GM19239 (cell line): Measurements from ENCODE around the gene SERF2.
"Not testable (repeated sequence)": the region's sequence is repeated elsewhere in the genome, so short reads cannot be mapped to it uniquely, and the experiment has no call there.

Experiments
- DNase-seq: peaks from one replicate; pipeline ENCODE4 v3.0.0; 2011; ENCODE audit warnings: low spot score; ENCODE audit not compliant: insufficient read length
- FAIRE-seq: peaks from 2 replicates; lab custom pipeline; 2011; peaks lifted over from hg19 to GRCh38; lab: Jason Lieb, UNC

The SERF2 gene

DNA sequence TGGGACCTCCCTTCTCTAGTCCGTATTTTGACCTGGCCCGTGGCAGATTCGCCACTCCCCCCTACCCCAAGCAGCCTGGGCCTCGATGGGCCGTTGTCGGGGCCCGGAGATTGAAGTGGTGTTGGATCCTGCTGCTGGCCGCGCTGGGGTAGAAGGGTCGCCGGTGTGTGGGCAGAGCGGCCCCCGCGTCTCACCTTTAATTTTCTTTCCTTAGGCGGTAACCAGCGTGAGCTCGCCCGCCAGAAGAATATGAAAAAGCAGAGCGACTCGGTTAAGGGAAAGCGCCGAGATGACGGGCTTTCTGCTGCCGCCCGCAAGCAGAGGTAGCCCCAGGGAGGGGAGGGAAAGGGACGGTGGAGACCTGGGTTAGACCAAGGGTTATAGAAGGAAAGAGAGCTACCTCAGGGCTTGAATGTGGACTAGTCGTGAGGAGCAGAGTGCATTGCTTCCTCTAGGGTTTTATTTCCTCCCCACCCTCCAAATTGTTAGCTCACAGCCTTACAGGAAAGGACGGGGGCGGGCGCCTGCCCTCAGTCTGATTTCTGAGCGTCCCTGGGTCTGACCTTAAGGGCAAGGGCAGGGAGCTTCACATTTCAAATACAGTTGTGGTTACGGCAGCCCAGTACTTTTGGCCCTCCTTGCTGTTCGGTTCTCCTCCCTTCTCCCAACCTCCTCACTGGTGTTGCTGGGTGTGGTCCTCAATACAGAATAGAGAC, 799 bp downstream of the SERF2 start:
- no peak for FAIRE-seq
- DNase-seq: no peak

DNA sequence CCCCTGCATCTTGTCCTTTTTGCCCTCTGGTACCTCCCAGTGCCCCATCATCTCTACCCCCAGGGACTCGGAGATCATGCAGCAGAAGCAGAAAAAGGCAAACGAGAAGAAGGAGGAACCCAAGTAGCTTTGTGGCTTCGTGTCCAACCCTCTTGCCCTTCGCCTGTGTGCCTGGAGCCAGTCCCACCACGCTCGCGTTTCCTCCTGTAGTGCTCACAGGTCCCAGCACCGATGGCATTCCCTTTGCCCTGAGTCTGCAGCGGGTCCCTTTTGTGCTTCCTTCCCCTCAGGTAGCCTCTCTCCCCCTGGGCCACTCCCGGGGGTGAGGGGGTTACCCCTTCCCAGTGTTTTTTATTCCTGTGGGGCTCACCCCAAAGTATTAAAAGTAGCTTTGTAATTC, 1.5 kb downstream of the SERF2 start:
- FAIRE-seq: no peak

DNA sequence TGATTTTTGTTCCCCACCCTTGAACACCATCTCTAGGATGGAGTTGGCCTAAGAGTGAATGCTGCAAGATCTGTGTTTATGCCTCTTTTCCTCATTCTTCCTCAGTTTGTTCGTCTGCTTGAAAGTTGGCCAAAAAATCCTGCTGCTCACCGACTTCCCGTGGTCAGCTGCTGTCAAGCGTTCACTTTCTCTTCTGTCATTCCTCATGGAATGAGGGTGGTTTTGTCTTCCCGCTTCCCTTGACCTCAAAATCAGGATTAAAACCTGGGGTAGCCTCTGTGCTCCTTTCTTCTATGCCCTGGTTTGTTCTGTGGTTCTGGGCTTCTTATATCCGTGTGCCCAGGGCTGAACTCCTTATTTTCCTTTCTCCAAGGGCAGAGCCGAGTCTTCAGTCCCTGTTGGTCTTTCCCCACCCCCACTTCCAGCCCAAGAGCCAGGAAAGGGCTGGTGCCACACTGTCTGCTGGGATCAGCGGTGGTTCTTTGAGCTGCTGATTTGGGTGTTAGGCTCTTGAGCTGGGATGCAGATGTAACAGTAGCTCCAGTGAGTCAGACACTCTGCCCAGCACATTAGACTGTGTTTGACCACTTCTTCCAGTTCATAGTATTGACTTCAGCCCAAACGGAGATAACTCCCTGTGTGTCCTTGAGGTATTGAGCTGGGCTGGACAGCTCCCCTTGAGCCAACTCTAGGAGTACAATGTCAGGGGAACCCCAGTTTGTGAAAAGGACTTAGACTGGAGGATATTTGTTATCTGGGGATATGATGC, 2.3 kb downstream of the SERF2 start:
- DNase-seq (no peak), FAIRE-seq (no peak)

More for the DNA sequence above, 1.5 kb downstream of the SERF2 start:
- DNase-seq: no peak

DNA sequence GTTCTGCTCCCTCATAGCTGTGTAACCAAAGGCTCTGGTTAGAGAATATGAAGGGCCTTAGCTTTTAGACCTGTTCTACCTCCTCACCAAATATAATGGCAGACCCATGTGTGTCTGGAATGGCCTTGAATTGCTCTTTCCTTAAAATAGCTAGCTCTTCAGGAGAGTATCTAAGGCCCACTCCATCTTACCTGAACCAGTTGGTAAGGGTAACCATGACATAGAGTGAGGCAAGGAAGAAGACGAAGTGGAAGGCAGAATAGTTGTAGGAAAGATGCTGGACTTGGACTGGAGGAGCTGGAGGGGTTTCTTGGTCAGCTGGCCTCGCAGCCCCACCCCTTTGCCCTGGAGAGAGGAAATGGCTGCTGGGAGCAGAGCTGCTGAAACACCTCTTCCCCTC, 3.1 kb downstream of the SERF2 start:
- no peak for FAIRE-seq
- DNase-seq: no peak

DNA sequence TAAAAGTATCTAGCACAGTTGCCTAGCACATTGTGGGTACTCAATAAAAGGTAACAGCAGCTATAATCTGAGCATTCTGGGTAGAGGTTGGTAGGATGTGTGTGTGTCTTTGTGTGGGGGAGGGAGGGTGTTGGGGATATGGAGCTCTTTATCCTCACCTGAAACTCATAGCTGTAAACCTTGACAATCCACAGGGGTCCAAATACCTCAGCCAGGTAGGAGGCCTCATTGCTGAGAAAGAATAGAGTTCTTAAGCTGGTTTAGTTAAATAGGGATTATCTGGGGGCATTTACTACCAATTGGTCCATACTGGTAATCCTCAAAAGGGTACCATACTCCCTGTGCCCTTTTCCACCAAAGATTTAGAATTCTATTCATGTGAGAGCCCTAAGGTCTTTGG, 3.9 kb downstream of the SERF2 start:
- DNase-seq (no peak), FAIRE-seq (no peak)

DNA sequence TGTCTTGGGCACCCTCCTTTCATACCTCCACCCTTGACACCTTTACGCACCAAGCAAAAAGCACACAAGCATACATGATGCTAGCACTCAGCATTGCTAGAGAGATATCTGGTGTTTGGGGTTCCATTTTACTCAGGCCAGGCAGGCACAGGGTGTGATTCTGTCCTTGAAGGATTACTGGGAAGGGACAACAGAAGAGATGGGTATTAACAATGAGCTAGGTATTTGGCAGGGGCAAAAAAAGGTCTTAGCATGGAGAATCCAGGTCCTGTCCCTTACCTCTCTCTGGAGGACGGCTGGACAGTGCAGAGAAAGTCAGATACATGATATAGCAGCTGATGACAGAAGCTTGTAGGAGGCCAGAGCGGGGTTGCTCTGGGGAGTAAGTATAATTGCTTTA, 4.4 kb downstream of the SERF2 start:
- FAIRE-seq: no peak
- DNase-seq: no peak

DNA sequence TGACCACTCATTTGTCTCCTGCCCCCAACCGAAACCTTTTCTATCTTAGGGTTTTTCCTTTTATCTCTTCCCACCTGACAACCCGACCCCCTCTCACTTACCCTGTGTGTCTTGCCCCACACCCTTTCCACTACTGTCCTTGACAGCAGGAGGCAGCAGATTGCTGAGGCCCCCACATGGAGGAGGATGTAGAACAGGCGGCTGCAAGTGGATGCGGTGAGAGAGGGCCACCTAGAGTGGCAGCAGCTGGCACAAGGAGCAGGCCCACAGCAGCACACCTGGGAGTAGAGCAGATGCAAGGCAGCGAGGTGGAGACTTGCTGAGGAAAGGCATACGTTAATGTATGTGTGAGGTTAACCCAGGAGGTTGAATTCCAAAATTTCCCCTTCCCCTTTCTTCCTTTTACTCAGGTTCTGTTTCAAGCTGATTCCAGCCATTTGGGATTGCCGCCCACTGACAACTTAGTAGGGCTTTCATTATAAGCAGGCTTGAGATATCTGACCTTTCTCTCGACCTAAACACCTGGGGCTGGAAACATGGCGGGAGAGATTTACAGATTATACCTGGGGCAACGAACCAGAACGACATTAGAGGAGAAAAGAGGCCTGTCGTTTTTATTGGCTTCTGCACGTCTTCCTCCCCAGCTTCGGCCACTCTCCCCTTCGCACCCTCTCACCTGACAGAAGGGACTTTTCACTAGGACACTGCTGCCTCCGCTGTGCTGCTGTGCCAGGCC, 7.3 kb downstream of the SERF2 start:
- FAIRE-seq: no peak
- DNase-seq: no peak

DNA sequence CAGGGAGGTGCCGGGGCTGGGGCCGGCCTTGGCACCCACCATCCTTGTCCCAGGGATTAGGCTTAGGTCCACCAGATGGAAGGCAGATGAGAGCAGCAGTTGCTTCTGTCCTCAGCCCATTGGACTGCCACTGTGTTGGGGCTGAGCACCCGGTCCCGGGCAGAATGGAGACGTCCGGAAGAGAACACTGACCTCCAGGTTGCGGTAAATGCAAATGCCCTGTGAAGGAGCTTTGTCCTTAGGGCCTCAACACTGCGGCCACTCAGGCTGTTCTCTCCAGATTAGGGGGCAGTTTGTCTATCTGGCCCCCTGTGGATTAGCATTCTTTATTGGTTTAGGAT, 7.8 kb downstream of the SERF2 start, which contains the start of gene SERINC4:
Gene SERINC4, minus strand, starts transcription at position 276 of the 341 bp plus-strand sequence. Its CDS starts 234 bp downstream, at position 42.
- DNase-seq (no peak), FAIRE-seq (no peak)

DNA sequence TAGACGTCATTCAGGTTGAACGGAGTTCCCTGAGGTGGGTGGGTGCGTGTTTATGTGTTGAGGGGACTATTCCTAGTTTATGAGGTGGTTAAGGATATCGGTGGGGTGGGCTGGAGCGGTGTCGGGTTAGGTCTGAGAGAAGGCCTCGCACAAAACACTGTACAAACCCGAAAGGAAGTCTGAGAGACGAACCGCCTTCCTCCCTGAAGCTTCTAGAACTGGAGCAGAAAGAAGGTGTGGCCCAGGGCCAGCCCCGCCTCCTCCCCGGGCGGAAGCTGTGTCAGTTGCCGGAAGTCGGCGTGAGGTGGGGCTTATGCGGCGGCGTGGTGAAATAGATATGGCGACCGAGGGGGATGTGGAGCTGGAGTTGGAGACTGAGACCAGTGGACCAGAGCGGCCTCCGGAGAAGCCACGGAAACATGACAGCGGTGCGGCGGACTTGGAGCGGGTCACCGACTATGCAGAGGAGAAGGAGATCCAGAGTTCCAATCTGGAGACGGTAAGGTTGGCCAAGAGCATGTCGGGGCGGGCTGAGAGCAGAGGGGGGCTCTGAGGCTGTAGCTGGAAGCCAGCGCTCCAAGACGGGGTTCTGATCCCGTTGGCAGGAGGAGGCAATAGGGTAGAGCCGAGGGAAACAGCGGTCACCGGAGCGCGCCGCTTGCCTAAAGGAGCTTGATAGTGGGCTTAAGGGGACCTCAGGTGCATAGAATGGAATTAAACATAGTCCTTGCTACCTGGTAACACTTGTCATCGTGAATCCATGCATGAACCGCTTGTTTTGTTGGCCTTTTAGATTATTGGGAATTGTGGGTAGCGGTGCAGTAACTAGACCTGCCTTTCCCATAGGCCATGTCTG, 8.4 kb downstream of the SERF2 start, which contains the start of gene HYPK:
Gene HYPK, plus strand, starts transcription at position 314 of the 856 bp plus-strand sequence. Its CDS starts 24 bp downstream, at position 338.
- DNase-seq (peak; percentile 76), FAIRE-seq (peak; percentile 87)

DNA sequence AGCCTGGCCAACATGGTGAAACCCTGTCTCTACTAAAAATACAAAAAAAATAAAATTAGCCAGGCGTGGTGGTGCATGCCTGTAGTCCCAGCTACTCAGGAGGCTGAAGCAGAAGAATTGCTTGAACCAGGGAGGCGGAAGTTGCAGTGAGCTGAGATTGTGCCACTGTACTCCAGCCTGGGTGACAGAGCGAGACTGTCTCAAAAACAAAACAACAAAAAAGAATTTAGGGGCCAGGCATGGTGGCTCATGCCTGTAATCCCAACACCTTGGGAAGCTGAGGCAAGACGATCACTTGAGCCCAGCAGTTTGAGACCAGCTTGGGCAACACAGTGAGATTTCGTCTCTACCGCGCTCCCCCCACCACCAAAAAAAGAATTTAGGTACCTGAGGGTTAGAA, 10.6 kb downstream of the SERF2 start:
- not testable (repeated sequence) for FAIRE-seq, DNase-seq

DNA sequence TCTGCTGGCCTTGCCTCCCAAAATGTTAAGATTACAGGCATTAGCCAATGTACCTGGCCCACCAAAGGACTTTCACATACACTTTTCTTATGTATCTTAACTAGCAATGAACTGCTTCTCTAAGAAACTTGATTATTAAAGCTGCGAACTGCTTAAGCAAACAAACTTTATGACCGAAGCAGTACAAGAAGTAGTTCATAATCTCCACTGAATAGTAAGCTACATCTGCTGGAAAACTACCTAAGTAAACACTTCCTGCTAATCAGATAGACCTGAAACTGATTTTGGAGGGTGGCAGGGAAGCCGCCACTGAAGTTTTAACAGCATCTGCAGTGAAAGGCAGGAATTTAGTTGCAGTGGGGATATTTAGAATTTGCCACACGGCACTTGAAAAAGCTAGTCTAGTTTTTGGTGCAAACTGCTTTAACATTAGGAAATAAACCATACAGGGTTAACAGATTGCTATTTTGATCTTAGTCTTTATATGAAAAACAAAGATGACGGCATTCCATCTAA, 16.4 kb downstream of the SERF2 start:
- DNase-seq (no peak), FAIRE-seq (no peak)

DNA sequence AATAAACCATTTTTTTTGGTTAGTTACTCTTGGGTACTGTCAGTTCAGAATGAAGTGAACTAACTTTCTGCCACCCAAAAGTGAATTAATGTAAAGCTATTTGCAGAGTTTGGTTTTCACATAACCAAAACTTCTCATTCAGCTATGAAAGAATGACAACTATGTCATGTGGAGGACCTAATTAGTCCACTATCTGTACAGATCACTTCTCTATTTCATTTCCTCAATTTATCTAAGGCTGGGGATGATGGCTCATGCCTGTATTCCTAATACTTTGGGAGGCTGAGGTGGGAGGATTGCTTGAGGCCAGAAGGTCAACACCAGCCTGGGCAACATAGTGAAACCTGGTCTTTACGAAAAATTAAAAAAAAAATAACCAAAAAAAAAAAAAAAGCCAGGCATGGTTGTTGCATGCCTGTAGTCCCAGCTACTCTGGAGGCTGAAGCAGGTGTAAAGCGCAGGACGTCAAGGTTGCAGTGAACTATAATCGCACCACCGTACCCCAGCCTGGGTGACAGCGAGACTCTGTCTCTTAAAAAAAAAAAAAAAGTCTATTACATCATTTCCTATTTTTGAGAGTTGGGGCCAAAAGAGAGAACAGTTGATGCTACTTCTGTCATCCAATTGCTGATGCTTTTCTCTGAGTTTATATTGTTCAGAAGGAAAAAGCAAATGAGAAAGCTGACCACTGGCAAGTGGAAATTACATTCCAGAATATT, 17.0 kb downstream of the SERF2 start:
- FAIRE-seq: peak; percentile 21
- no peak for DNase-seq

DNA sequence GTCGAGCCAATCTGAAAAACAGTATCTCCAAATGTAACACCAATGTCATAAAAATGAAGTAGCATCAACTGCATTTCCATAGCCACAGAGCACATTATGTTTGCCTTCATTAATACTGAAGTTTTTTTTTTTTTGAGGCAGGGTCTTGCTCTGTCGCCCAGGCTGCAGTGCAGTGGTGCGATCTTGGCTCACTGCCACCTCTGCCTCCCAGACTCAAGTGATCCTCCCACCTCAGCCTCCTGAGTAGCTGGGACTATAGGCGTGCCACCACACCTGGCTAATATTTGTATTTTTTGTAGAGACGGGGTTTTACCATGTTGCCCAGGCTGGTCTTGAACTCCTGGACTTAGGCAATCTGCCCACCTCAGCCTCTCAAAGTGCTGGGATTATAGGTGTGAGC, 22.9 kb downstream of the SERF2 start:
- DNase-seq, FAIRE-seq: not testable (repeated sequence)

DNA sequence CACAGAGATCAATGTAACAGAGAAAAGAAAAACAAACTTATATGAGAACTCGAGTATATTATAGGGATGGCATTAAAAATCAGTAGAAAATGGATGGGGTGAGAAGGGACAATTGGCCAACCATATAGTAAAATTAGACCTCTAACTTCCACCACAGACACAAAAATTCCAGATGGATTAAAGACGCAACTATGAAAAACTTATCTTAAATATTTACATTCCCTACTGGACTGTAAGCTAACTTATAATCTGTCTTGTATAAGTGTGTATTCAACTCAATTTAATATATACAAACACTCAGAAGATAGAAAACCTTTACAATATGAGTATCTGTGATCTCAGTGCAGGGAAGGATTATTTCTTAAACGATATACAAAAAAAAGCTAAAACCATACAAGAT, 29.4 kb downstream of the SERF2 start:
- DNase-seq (no peak), FAIRE-seq (no peak)

DNA sequence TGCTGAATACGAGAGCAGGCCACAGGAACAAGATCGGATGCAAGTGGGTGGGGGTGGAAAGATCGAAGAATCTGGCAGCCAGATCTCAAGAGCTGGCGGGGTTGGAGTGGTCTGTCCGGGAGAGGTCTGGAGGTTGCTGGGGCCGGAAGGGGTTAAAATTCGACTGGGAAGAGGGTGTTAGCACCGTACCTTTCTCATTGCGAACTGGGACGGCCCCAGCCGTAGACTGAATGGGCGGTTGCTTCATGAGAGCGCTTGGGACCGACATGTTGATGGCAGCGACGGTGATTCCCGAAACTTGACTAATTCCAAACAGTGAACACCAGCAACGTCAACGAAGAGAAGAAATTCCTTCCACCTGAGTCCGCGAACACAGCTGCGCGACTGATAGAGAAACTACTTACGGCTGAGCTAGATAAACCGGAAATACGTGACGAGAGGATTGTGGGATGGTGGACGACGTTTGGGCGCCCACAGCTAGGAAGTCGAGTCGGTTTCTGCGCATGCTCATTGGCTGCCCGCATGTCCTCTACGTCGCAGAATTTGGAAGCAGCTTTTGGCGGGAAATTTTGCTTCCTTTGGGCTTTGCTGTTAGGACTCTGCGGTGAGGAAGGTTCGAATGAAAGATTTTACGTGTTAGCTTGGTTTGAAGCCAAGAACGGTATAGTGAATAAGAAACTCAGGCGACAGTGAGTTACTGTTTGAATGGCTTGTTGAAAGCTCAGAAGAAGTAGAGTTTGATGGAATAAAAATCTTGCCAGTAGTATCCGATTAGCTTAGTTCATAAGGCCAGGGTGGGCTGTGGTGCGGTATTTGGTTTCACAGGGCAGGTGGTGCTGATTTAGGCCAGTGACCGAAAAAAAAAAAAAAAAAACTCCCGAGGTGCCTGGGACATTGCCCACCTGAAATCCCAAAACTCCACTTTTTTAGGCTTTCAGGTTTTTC, 32.5 kb downstream of the SERF2 start, which contains the start of gene MFAP1:
Gene MFAP1, minus strand, starts transcription at position 389 of the 945 bp plus-strand sequence. Its CDS starts 121 bp downstream, at position 268.
- DNase-seq: peak; percentile 87
- FAIRE-seq: peak; percentile 100

DNA sequence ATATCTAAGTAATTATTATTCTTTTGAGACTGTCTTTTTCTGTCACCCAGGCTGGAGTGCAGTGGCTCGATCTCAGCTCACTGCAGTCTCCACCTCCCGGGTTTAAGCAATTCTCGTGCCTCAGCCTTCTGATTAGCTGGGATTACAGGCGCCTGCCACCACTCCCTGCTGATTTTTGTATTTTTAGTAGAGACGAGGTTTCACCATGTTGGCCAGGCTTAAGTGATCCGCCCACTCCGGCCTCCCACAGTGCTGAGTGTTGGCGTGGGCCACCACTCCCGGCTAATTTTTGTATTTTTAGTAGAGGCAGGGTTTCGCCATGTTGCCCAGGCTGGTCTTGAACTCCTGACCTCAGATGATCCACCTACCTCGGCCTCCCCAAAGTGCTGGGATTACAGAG, 33.2 kb downstream of the SERF2 start:
- not testable (repeated sequence) for DNase-seq, FAIRE-seq

DNA sequence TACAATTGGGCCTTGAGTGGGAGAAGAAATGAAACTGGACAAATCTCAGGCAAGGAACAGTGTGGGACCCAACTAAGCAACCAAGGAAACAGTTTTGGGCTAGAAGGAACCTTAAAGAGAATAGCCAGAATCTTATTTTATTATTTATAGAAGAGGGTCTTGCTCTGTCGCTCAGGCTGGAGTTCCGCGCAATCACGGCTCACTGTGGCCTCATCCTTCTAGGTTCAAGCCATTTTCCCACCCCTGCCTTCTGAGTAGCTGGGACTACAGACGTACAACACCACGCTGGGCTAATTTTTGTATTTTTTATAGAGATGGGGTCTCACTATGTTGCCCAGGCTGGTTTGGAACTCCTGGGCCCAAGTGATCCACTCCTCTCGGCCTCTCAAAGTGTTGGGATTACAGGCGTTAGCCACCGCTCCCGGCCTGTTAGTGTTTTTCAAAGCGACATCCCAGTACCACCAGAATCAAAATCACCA, 33.9 kb downstream of the SERF2 start:
- no peak for FAIRE-seq

More for the DNA sequence above, 33.9 kb downstream of the SERF2 start:
- no peak for DNase-seq
